ENCODE measurements around the gene AP4M1.
A peak's percentile ranks its signal among the peaks of the same experiment; 100 is the strongest.

Gene AP4M1

DNA sequence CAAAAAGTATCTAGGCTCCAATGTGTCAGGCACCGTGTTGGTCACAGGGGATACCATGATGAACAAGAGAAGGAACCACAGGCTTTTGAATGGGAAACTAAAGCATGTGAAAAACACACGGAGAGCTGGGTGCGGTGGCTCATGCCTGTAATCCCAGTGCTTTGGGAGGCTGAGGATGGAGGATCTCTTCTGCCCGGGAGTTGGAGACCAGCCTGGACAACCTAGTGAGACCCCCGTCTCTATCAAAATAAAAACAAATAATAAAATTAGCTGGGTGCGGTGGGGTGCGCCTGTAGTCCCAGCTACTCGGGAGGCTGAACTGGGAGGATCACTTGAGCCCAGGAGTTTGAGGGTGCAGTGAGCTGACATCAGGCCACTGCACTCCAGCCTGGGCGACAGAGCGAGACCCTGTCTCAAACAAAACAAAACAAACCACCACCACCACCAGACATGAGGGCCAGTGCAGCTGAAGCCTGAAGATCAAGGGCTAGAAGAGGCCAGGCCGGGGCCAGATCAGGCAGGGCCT, 13.3 kb upstream of the AP4M1 start:
- DNase-seq: no peak

DNA sequence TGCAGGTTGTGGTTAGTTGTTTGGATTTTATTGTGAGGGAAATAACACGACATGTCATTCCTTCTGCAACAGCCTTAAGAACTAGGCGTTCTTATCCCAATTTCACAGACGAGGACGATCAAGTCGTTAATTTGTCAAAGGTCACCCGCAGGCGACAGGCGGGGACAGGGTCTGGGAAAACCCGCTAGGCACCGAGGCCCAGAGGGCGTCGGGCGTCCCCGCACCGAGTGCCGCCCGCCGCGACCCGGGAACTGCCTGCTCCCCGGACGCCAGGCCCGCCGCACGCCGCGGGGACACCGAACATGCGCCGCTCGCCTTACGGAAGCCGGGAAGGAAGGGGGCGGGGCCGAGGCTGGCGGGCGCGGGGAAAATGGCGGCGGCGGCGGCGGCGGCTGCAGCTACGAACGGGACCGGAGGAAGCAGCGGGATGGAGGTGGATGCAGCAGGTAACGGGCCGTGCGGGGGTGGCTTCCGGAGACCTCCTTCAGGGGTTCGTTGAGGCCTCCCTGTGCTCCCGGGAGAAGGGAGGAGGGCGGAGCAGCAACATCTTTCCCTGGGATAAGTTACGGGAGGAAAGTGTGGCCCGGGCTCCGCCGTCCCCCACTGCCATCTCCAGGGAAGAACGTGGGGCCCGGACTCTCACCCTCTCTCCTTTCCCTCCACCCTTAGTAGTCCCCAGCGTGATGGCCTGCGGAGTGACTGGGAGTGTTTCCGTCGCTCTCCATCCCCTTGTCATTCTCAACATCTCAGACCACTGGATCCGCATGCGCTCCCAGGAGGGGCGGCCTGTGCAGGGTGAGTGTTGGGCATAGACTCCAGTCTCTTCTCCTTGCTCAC, 12.6 kb upstream of the AP4M1 start, which contains the start of gene COPS6:
COPS6 (plus strand) TSS at position 349 of the 837 bp plus-strand sequence; CDS start at position 371, 22 bp downstream.
- DNase-seq: peak; percentile 89

DNA sequence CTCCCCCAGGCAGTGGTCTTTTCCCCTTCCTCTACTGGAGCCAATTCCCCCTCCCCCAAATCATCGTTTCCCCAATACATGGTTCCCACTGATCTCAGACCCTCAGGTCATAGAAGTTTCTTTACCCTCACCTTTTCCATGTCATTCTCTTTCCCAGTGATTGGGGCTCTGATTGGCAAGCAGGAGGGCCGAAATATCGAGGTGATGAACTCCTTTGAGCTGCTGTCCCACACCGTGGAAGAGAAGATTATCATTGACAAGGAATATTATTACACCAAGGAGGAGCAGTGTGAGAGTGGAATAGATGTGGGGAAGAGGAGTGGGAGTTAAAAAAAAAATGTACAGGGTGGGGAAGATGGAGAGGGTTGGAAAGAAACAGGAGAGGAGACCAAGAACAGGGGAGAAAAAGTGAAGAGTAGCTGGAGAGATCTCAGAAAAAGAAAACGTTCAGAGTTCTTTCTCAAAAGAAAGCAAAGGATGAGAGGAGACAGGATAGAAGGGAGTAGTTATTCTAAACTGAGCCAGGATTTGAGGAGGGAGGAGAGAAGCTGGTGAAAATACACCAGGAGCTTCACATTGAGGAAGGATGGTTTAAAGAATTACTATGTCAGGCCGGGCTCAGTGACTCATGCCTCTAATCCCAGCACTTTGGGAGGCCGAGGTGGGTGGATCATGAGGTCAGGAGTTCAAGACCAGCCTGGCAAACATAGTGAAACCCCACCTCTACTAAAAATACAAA, 11.8 kb upstream of the AP4M1 start:
- no peak for DNase-seq

DNA sequence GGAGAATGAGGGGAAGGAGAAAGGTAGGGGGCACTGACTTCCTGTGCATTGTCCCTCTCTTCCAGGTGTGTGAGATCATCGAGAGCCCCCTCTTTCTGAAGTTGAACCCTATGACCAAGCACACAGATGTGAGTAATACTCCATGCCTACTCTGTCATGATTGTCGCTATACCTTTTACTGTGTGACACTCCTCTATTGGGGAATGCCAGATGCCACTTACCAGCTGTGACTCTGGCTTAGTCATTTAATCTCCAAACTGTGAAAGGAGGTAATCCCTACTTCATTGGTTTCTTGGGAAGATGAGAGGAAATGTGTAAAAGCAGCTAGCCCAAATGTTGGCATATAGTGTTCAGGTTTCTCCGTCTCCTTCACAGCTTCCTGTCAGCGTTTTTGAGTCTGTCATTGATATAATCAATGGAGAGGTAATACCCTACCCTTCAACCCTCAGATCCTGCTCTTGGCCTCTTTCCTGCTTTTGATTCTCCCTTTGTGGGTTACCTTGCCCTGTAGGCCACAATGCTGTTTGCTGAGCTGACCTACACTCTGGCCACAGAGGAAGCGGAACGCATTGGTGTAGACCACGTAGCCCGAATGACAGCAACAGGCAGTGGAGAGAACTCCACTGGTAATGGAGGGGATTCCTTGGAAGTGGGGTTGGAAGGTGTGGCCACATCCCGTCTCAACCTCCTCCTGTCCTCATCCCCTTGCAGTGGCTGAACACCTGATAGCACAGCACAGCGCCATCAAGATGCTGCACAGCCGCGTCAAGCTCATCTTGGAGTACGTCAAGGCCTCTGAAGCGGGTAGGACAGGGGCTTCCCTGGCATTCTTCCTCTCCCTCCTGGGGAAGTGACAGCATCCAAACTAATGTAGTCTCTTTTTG, 10.7 kb upstream of the AP4M1 start:
- peak; percentile 32 for DNase-seq

DNA sequence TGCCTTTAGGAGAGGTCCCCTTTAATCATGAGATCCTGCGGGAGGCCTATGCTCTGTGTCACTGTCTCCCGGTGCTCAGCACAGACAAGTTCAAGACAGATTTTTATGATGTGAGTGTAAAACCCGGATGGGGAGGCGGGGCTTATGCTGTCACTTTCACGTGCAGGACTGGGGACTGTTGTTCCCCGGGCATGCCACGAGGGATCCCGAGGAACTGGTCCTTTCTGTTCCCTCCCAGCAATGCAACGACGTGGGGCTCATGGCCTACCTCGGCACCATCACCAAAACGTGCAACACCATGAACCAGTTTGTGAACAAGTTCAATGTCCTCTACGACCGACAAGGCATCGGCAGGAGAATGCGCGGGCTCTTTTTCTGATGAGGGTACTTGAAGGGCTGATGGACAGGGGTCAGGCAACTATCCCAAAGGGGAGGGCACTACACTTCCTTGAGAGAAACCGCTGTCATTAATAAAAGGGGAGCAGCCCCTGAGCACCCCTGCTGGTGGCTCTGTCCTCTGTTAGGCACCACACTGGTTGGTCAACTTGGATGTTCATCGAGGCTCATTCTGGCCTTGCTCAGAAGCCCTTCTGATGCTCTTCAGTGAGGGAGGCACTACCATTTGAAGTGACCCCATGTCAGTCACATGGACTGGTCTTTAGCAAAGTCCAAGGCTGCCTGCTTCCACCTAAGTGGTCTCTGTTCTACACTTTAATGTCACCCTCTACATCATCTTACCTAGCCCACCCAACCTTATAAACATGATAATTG, 9.8 kb upstream of the AP4M1 start:
- peak; percentile 48 for DNase-seq

DNA sequence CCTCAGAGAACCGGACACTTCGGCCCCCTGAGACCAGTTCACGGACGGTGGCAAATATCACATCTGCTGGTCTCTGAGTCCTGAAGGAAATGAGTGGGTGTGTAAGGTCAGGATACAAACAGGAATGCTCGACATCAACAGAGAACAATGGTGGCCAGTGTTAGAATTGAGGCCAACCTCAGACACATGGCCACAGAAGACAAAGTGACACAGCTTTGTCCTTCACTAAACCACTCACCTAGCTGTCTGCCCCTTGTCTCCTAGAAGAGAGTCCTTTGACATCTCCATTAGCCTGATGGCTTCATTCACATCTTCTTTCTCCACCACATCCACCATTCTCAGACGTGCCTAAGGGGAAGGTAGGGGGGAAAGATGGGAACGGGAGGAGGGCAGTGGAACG, 8.4 kb upstream of the AP4M1 start:
- no peak for DNase-seq

DNA sequence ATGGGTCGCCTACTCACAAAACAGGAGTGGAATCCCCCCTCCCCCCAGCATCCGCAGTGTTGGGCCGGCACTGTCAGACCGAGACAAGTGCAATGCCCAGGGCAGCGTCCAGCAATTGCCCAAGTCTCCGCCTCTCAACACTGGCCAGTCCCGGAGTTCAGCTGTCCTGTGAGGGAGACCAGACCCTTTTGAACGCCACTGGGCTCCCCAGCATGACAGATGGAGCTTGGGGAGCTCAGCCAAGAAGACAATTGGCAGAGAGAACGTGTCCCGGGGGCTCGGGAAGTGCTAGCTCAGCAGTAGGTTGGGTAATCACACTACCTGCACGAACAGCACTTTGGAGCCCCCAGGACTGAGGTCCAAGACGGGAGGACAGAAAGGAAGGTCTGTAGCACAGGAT, 7.9 kb upstream of the AP4M1 start:
- DNase-seq: no peak

- no peak for DNase-seq
These were observed 7.4 kb upstream of the AP4M1 start for GRCh38 chr7:100093925-100094486.

DNA sequence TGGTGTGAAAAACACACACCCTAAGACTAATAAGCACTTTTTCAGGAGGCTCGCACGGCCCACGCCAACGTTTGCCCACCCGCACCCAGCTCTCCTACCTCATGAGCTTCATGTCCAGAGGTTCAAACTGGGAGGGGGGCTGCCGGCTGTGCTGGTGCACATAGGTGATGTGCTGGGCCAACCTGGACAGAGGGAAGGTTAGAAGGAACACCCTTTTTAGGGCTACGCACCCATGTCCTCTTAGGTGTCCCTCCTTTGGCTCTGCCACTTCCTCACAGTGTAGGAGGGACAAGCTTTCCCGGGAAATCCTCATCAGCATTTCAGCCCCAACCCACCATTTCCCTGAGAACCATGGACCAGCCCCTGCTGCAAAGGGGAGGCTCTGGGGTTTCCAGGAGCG, 6.2 kb upstream of the AP4M1 start:
- no peak for DNase-seq

GRCh38 chr7:100095704-100096103, 5.7 kb upstream of the AP4M1 start:
- no peak for DNase-seq

GRCh38 chr7:100098913-100099312, 2.5 kb upstream of the AP4M1 start:
- no peak for DNase-seq

- no peak for DNase-seq
These were observed 2.0 kb upstream of the AP4M1 start for GRCh38 chr7:100099452-100099851.

DNA sequence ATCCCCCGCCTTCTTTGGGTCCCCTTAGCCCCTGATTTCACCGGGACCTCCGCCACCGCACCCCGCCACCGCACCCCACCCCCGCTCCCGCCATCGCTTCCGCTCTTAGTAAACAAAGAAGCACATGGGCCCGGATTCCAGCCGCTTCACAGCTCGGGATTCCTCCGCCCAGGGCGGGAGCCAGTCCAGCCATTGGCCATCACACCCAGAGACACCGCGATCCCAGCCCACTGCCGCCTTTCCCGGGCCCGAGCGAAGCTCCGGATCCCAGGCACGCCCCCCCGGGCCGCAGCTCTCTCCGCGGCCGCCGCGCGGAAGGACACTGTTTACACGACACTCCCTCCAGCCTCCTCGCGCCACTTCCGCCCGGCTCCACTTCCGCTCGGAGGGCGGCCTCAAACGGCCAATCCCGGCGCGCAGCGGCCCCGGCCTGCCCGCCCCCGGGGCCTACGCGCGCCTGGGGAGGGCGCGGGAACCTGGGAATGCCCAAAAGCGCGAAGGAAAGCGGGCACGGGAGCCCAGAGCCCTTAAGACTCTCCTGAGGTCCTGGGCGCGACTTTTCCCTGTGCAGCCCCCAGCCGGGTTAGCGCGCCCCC, 925 bp upstream of the AP4M1 start:
- DNase-seq: peak; percentile 90

- no peak for DNase-seq
These were observed 1.8 kb downstream of the AP4M1 start for GRCh38 chr7:100102950-100103840.

- DNase-seq: no peak
These were observed 4.1 kb downstream of the AP4M1 start for GRCh38 chr7:100105534-100105933.

DNA sequence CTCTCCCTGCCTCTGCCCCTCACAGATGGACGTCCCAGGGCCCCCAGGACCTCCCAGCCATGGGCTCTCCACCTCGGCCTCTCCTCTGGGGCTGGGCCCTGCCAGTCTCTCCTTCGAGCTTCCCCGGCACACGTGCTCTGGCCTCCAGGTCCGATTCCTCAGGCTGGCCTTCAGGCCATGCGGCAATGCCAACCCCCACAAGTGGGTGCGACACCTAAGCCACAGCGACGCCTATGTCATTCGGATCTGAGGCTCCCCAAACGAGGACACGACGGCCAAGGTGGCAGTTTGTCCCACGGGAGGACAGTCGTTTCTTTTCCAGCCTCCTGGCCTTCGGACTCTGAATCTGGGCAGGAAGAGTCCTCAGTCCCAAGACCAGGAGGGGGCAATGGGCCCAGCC, 5.2 kb downstream of the AP4M1 start:
- no peak for DNase-seq

GRCh38 chr7:100107125-100107737, 5.8 kb downstream of the AP4M1 start:
- no peak for DNase-seq

GRCh38 chr7:100107890-100108289, 6.4 kb downstream of the AP4M1 start:
- no peak for DNase-seq

- DNase-seq: no peak
These were observed 8.2 kb downstream of the AP4M1 start for GRCh38 chr7:100109521-100110163.
